HG03097 (cell line): ENCODE results near the gene BACH2.
"Not testable (repeated sequence)": the region's sequence is repeated elsewhere in the genome, so short reads cannot be mapped to it uniquely, and the experiment has no call there.

ENCODE experiments used
- ATAC-seq: cut with Tn5 transposase; IDR thresholded peaks from one replicate; pipeline ENCODE4 v1.9.1; 2021; ENCODE audit not compliant: unreplicated experiment, low FRiP score

BACH2 gene

GRCh38 chr6:90296341-90297114, at the start of gene BACH2:
TSS of gene BACH2 (minus strand) at chr6:90296843. CDS start at chr6:90008844, 287,999 bp downstream.
- ATAC-seq, result peak; percentile 62

GRCh38 chr6:90343576-90343975, 46.9 kb upstream of the BACH2 start:
- no peak for ATAC-seq

DNA sequence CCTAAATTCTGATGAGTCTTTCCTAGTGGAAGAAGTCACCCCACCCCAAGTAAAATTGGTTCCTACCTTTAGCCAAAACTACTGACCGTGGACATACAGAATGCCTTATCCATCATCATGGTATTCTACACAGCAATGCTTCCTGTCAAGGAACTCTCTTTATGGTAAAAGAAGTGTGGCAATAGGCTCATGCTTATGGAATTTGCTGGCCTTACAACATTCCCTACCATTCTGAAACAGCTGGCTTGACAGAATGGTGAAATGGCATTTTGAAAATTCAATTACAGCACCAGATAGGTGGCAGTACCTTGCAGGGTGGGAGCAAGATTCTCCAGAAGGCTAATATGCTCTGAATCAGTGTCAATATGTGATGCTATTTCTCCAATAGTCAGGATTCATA, 41.8 kb upstream of the BACH2 start:
- ATAC-seq, result no peak

DNA sequence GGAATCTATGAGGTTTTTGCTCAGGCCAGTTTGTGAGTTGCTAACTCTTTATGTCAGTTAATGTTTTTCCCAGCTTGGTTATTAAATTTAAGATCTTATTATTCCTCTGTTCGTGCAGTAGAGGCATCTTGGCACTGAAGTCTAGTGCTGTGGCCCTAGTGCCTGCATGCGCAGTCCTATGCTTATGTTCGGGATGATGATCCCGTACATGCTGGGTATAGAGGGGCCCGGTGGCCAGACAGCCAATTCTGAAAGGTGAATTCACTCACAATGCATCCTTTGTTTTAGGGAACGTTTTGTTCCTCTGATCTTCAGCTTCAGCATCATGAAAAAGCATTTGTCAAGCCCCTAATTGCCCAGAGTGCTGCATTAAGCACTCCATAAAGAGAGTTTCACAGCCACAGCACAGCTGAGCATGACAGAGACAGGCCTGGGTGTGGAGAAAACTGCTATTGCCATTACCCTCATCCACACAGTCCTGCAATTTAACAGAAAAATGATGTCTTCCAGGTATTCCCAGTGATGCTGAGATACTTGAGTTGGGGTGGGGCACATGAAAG, 39.8 kb upstream of the BACH2 start:
- no peak for ATAC-seq

DNA sequence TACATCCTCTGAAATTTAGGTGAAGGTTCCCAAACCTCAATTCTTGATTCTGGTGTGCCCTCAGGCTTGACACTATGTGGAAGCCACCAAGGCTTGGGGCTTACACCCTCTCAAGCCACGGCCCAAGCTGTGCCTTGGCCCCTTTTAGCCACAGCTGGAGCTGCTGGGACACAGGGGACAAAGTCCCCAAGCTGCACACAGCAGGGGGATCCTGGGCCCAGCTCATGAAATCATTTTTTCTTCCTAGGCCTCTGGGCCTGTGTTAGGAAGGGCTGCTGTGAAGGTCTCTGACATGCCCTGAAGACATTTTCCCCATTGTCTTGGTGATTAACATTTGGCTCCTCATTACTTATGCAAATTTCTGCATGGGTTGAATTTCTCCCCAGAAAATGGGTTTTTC, 37.3 kb upstream of the BACH2 start:
- no peak for ATAC-seq

- ATAC-seq, result not testable (repeated sequence)
Measured at GRCh38 chr6:90332978-90333543, 36.4 kb upstream of the BACH2 start.

DNA sequence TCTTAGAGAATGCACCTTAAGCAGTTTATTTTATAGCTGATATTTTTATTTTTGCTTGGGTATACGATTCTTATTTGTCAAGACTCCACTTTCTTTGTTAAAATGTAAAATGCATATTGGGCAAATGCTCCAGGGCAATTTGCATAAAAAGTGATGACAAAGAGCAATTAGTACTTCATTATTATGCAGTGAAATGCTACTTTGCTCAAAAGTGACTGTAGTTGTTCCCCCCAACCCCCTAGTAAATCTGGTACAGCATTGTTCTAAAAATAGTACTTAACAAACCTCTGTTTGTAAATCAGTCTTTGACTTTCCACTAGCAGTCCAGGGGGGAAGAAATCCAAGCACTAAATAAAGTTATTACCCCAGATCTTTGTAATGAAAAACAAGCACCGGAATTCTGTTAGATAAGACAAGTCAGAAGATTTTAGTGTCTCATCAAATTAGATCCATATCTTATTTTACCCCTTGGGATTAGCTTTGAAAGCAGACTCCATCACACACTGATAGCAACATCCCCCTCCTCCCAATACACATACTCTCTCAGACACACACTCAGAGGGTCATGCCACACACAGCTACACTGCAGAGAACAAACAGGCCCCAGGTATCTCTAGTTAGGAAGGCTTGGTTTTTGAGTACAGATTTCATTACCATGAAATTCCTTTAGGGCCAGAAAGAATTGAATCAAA, 32.9 kb upstream of the BACH2 start:
- no peak for ATAC-seq

GRCh38 chr6:90328004-90328403, 31.4 kb upstream of the BACH2 start:
- ATAC-seq, result no peak

- no peak for ATAC-seq
Measured at GRCh38 chr6:90326404-90327057, 29.9 kb upstream of the BACH2 start.

GRCh38 chr6:90323706-90324105, 27.1 kb upstream of the BACH2 start:
- no peak for ATAC-seq

DNA sequence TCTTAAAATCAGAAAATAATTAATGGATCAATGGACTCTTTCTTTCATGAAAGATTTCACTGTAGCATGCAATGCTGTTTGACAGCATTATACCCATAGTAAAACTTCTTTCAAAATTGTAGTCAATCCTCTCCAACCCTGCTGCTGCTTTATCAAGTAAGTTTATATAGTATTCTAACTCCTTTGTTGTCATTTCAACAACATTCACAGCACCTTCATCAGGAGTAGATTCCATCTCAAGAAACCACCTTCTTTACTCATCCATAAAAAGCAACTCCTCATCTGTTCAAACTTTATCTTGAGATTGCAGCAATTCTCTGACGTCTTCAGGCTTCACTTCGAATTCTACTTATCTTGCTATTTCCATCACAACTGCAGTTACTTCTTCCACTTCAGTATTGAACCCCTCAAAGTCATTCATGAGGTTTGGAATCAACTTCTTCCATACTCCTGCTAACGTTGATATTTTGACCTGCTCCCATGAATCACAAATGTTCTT, 26.4 kb upstream of the BACH2 start:
- no peak for ATAC-seq

DNA sequence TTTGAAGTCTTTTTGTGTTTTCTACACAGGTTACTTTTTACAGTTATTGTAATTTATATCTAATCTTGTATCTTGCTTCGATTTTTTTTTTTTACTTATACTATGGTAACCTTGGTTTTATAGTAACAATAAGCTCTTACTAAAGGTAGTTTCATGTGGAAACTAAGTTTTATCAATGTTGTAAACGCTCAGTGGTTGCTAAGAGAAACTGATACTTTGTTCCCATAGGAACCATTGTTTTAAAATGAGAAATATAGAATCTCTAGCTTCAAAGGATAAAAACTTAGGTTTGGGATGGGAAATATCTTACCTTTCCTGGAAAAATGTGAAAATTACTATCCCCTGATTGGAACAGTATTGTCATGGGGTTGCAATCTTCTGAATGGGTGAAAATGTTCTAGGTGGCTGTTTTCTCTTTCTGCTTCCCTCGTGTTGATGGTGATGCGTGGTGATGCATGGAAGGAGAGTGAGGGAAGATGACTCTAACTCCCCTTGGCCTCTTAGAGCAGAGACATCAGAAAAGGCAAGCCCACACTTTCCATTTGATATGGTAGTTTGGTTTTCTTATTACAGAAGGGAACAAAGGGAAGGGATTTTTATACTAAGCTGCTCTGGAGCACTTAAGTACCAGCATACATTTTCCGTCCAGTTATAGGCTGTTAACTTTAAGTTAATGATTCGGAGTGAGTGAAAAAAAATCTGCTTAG, 23.5 kb upstream of the BACH2 start:
- no peak for ATAC-seq

GRCh38 chr6:90319044-90319443, 22.4 kb upstream of the BACH2 start:
- no peak for ATAC-seq

GRCh38 chr6:90315986-90316385, 19.3 kb upstream of the BACH2 start:
- ATAC-seq, result no peak

DNA sequence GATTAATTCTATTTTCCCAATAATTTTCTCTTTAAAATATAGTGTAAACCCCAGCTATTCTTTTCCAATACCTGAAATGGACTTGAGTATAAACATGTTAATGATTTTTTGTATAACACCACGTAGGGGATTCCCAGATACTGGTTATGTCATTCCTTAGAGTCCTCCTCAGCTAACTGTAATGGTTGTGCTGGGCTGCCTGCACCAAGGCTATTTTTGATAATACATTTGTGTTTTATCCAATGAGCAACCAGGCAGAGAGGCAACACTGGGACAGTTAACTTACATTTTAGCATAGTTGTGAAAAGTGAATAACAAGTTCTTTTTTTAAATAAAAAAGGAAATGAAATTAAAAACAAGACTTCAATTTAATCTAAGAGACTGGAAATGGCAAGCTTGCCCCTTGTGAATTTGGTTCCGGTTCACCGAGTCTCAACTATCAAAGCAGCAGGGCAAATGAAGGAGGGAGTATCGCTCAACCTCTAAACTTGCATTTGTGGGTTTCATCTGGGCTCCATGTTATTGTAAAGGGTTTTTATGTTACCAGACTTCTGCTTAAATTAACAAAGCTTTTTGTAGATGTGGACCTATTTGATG, 18.8 kb upstream of the BACH2 start:
- ATAC-seq, result no peak

DNA sequence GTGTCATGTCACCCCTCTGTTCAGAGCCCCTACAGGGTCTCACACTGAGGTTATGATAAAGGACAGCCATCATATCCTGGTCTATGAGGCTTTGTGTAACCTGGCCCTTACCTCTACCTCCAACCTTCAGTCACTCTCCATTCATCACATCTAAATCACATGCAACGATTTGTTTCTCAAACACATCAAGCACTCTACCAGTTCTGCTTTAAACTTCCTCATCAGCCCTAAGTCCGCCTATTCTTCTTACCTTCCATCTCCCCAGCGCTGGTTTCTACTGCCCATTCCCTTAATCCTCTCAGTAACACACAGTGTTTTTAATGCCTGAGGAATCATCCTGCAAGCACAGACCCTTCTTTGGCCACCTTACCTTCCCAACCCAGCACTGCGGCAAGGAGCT, 17.9 kb upstream of the BACH2 start:
- no peak for ATAC-seq

DNA sequence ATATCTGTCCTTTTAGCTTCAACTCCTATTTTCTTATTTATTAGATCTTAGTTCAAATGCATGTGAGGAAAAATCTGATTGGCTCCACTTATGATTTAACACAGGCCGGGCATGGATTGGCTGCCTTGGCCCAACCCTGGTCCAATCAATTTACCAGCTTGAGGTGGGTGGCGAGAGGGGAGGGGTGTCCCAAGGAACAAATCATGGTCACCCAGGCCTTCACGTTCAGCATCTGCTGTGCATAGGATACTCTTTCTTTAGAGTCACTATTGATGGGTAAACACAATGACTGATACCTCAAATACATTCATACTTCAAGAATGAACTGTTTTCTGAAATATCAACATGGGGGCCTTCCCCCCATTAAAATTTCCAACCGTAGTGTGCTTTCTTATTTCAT, 14.9 kb upstream of the BACH2 start:
- no peak for ATAC-seq

DNA sequence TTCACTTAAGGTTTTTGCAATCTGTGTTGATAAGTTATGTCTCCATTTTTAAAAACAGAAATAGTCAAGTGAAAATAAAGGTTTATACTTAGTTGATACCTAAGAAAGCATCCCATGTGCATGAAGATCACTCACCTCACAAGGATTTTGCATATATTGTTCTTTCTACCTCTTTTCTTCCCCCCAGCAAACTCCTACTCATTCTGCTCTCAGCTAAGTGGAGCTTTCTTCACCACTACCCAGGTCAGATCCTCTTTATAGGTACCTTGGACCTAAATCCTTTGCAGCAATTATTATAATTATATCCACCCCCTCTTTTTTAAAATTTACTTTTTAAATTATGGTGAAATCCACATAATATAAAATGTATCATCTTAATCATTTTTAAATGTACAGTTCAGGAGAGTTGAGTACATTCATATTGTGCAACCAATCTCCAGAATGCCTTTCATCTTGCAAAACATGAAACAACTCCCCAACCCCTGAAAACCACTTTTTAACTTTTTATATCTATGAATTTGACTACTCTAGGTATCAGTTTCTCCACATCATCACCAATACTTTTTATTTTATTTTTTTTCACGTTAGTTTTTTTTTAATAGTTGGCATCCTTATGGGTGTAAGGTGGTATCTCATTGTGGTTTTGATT, 9.3 kb upstream of the BACH2 start:
- no peak for ATAC-seq

- no peak for ATAC-seq
Measured at GRCh38 chr6:90304308-90304707, 7.7 kb upstream of the BACH2 start.
